NCI-H446 (cell line): ENCODE data around the gene ANAPC5.
"Not testable (repeated sequence)": the region's sequence is repeated elsewhere in the genome, so short reads cannot be mapped to it uniquely, and the experiment has no call there.

Source experiments
- DNase-seq, 2 experiments: peaks; one replicate each; lab custom pipeline; 2025; lab: John Stamatoyannopoulos, UW

ANAPC5 gene

GRCh38 chr12:121351820-121352681, at the start of gene ANAPC5:
ANAPC5 (minus strand) TSS chr12:121352411; CDS start chr12:121352340, 71 bp downstream.
- DNase-seq = peak; percentile 95 to 97

- no peak for DNase-seq
These were observed 48.3 kb upstream of the ANAPC5 start for GRCh38 chr12:121400332-121401139.

- DNase-seq = peak; percentile 95 to 98
These were observed 47.5 kb upstream of the ANAPC5 start, which contains the start of gene RNF34 for GRCh38 chr12:121399391-121400331. RNF34 (plus strand) TSS chr12:121400118; CDS start chr12:121400213, 95 bp downstream.

GRCh38 chr12:121398355-121398754, 46.1 kb upstream of the ANAPC5 start:
- DNase-seq = no peak

DNA sequence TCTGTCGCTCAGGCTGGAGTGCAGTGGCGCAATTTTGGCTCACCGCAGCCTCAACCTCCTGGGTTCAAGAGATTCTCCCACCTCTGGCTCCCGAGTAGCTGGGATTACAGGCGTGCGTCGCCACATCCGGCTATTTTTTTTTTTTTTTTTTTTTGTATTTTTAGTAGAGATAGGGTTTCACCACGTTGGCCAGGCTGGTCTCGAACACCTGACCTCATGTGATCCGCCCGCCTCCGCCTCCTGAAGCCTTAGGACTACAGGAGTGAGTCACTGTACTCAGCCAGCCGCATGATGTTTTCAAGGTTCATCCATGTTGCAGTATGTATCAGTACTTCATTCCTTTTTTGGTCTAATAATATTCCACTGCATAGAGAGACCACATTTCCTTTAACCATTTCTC, 45.3 kb upstream of the ANAPC5 start:
- DNase-seq = no peak

GRCh38 chr12:121392325-121392716, 40.1 kb upstream of the ANAPC5 start:
- no peak for DNase-seq

GRCh38 chr12:121391619-121392324, 39.6 kb upstream of the ANAPC5 start:
- no peak for DNase-seq

DNA sequence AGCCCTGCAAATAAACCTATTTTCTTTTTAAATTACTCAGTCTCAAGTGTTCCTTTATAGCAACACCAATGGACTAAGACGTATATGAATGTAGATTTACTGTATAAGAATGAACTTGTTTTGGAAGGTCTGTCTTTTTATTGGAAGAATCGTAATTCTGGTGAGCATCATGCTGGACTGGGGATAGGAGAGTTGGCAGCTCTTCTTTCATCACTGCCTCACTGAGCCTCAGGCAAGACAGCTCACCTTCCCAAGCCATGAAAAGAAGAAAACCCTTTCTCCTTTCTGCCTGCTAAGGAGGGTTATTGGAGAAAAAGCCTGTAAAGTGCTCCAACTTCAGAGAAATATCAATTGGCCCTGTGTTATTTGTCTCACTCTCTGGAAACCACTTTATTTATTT, 38.6 kb upstream of the ANAPC5 start:
- DNase-seq = no peak

- no peak for DNase-seq
These were observed 36.3 kb upstream of the ANAPC5 start for GRCh38 chr12:121388421-121388981.

GRCh38 chr12:121384891-121385290, 32.7 kb upstream of the ANAPC5 start:
- not testable (repeated sequence) for DNase-seq

DNA sequence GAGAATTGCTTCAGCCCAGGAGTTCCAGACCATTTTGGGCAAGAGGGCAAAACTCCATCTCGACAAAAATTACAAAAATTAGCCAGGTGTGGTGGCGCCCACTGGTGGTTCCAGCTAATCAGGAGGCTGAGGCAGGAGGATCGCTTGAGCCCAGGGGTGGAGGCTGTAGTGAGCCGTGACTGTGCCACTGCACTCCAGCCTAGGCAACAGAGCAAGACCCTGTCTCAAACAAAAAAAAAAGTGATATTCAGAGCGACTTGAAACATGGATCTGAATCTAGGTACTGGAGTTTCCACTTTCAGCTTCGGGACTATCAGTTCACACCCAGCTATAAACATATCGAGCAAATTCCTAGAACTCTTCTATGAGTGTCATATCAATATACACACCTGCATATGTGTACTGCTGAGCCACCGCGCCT, 31.4 kb upstream of the ANAPC5 start:
- no peak for DNase-seq

DNA sequence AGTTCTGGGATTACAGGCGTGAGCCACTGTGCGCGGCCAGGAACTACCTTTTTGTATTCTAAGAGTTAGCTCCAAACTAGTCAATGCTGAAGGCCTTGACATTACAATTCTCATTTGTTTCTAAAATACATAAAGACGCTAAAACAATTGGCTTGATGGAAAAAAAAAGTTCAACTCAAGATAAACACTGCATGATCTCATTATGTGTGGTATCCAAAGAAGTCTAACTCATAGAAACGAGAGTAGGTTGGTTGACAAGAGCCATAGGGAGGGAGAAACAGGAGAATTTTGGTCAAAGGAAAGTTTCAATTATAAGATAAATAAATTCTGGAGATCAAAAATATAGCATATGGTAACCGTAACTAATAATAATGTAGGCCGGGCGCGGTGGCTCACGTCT, 27.7 kb upstream of the ANAPC5 start:
- DNase-seq = no peak

DNA sequence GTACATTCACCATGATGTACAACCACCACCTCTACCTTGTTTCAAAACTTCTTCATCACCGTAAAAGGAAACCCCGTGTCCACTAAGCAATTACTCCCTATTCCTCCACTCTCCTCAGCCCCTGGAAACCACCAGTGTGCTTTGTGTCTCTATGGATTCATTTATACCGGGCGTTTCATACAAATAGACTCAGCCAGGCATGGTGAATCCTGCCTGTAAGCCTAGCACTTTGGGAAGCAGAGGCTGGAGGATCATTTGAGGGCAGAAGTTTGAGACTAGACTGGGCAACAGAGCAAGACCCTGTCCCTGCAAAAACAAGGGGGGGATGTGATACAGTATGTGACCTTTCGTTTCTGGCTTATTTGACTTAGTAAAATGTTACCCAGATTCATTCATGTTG, 26.5 kb upstream of the ANAPC5 start:
- no peak for DNase-seq

DNA sequence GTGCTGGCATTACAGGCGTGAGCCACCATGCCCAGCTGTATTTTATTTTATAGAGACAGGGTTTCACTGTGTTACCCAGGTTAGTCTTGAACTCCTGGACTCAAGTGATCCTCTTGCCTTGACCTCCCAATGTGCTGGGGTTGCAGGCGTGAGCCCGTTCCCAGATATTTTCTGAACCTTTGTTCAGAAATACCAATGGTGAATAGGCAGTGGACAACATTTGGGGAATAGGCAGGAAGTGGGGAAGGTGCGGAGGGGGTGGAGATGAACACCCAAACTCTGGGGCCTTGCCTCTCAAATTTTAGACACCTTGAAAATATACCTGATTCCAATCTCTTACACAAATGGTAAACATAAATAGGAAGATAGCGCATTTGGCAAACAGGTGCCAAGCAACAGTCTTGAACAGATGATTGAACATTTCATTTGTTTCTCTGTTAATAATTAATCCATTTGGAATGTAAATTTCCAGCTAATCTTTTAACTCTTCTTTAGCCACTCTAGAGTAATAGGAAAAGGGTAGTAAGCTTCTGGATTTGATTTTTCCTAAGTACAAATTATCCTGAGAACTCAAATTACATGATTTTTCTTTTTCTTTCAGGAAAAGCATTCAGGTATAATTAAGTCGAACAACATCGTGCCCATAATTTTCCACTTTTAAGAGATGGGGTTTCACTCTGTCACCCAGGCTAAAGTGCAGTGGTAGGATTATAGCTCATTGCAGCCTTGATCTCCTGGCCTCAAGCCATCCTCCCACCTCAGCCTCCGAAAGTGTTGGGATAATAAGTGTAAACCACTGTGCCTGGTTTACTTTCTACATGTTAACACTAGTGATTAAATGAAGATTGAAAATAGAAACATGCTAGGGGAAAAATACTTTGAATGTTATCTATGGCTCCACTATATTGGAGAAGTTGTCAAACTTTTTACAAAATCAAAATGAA, 24.8 kb upstream of the ANAPC5 start:
- no peak for DNase-seq

DNA sequence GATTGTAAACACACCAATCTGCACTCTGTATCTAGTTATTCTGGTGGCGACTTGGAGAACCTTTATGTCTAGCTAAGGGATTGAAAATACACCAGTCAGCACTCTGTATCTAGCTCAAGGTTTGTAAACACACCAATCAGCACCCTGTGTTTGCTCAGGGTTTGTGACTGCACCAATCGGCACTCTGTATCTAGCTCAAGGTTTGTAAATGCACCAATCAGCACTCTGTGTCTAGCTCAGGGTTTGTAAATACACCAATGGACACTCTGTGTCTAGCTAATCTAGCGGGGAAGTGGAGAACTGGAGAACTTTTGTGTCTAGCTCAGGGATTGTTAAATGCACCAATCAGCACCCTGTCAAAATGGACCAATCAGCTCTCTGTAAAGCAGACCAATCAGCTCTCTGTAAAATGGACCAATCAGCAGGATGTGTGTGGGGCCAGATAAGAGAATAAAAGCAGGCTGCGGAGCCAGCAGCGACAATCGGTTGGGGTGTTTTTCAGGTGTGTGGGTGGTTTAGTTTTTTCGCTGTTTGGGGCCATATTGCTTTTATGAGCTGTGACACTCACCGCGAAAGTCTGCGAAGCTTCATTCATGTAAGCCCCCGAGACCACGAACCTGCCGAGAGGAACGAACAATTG, 22.9 kb upstream of the ANAPC5 start:
- not testable (repeated sequence) for DNase-seq

DNA sequence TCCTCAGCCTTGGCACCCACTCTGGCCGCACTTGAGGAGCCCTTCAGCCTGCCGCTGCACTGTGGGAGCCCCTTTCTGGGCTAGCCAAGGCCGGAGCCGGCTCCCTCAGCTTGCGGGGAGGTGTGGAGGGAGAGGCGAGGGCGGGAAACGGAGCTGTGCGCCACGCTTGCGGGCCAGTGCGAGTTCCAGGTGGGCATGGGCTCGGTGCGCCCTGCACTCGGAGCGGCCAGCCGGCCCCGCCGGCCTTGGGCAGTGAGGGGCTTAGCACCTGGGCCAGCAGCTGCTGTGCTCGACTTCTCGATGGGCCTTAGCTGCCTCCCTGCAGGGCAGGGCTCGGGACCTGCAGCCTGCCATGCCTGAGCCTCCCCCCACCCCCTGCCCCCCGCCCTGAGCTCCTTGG, 22.1 kb upstream of the ANAPC5 start:
- DNase-seq = not testable (repeated sequence)

DNA sequence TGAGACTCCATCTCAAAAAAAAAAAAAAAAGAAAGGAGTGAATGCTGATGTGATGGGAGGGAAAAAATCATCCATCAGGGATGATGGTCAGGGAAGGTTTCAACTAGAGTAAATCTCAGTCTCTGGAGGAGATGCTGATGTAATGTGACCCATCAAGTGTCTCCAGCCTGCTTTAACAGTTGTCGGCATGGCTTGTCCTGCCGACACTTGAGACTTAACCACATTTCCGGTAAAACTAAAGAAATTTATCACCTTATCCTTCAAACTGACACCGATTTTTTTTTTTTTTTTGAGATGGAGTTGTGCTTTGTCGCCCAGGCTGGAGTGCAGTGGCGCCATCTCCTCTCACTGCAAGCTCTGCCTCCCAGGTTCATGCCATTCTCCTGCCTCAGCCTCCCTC, 21.5 kb upstream of the ANAPC5 start:
- no peak for DNase-seq

DNA sequence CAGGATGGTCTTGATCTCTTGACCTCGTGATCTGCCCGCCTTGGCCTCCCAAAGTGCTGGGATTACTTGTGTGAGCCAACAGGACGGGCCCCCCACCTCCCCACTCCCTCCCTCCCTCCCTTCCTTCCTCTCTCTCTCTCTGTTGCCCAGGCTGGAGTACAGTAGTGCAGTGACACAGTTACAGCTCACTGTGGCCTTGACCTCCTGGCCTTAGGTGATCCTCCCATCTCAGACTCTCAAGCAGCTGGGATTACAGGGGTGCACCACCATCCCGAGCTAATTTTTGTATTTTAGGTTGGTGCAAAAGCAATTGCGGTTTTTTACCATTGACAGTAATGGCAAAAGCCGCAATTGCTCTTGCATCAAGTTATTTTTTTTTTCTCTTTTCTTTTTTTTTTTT, 19.2 kb upstream of the ANAPC5 start:
- no peak for DNase-seq

DNA sequence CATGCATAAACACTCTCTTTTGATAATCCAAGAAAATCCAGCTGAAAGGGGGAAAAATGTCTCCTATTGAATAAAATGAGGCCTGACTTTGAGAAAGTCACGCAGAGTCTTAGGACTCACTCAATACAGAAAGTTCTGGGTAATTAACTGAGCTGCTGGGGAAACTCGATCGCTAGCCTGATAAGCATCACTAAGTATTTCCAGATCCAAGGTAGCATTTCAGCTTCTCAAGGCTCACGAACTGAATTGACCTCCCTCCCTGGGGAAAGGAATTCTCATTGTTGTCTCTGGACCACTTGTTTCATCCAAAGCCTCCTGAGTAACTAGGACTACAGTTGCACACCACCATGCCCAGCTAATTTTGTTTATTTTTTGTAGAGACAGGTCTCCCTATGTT, 13.8 kb upstream of the ANAPC5 start:
- DNase-seq = no peak
